Measurements from ENCODE around the gene PTPRN2.

DNA sequence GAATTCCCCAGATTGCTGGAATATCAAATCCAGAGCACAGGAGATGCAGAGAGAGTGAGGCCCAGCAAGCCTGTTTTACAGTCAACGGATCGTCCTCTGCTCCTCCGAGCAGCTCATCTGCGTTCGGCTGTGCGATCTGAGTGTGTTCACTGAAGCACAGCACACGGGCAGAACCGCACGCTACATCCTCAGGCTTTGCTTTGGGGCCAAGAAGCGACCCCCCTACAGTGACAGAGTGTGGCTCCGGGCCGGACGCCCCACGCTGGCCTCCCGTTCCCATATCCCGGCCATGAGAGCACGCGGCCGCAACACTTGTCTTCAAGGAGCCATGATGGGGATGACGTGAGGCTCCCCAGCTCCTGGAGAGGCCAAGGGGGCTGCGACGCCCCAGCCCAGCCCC, 819.4 kb downstream of the PTPRN2 start:
- TF ChIP-seq, protein P1, sequence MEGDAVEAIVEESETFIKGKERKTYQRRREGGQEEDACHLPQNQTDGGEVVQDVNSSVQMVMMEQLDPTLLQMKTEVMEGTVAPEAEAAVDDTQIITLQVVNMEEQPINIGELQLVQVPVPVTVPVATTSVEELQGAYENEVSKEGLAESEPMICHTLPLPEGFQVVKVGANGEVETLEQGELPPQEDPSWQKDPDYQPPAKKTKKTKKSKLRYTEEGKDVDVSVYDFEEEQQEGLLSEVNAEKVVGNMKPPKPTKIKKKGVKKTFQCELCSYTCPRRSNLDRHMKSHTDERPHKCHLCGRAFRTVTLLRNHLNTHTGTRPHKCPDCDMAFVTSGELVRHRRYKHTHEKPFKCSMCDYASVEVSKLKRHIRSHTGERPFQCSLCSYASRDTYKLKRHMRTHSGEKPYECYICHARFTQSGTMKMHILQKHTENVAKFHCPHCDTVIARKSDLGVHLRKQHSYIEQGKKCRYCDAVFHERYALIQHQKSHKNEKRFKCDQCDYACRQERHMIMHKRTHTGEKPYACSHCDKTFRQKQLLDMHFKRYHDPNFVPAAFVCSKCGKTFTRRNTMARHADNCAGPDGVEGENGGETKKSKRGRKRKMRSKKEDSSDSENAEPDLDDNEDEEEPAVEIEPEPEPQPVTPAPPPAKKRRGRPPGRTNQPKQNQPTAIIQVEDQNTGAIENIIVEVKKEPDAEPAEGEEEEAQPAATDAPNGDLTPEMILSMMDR (IDR thresholded peaks at IDR 0.05; ENCODE audit: extremely low read depth in 1 of 2, insufficient read depth in 1 of 2, low read depth in 1 of 2, low read length in 2 of 2) = no peak
- TF ChIP-seq POLR2AphosphoS5 (IDR thresholded peaks at IDR 0.05; ENCODE audit: insufficient read depth, low read depth, low read length) (no peak), FOS (IDR thresholded peaks at IDR 0.05; ENCODE audit: borderline replicate concordance, insufficient read depth, low read length) (no peak)
- TF ChIP-seq, protein P2, sequence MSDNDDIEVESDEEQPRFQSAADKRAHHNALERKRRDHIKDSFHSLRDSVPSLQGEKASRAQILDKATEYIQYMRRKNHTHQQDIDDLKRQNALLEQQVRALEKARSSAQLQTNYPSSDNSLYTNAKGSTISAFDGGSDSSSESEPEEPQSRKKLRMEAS (IDR thresholded peaks at IDR 0.05; ENCODE audit: insufficient read depth, insufficient read length) = no peak

All from endothelial cell of umbilical vein (primary cell).